Endothelial cell of umbilical vein (primary cell): ENCODE data around the gene LAMA5. TPM values are rescaled to one million over a fixed set of nuclear protein-coding genes. Genes with fewer than 3 reads are reported as not detected.

ENCODE experiments used
- BruUV-seq: library from RNA; stranded (reverse); fragments of 400-500 nt; replicated peaks from 2 replicates; lab custom pipeline; 2021; lab: Mats Ljungman, UMichigan
- CTCF ChIA-PET: fragments of 300-600, 350-600 bp; sonication (Branson Sonifier 250); formaldehyde crosslinking; loops from one replicate; lab custom pipeline; 2021; ENCODE audit warnings: antibody characterized with exemption, inconsistent platforms; lab: Charles Lee
- POLR2A ChIA-PET: fragments of 300-600, 350-600 bp; sonication (Branson Sonifier 250); formaldehyde crosslinking; loops from one replicate; lab custom pipeline; 2021; ENCODE audit warnings: antibody characterized with exemption, inconsistent platforms; lab: Charles Lee
- DNase-seq: peaks from one replicate; pipeline ENCODE4 v3.0.0-alpha.2; 2011; ENCODE audit warnings: low read depth, low spot score
- FAIRE-seq: peaks from 2 replicates; lab custom pipeline; 2011; peaks lifted over from hg19 to GRCh38; lab: Jason Lieb, UNC
- H2AFZ ChIP-seq: 2 replicates; pipeline ENCODE4 v1.6.0; 2012; ENCODE audit warnings: low read depth, low read length, control low read depth, inconsistent platforms
- H3K27ac ChIP-seq: 2 replicates; pipeline ENCODE4 v1.5.1; 2011; ENCODE audit warnings: low read depth, mild to moderate bottlenecking, control low read depth, low read length, moderate library complexity; ENCODE audit not compliant: insufficient read depth
- H3K27me3 ChIP-seq, 2 experiments: 2 replicates each; pipeline versions ENCODE4 v1.6.0 to v1.6.1; 2011; ENCODE audit warnings: low read length in 2 of 2, mixed read lengths in 1 of 2; ENCODE audit not compliant: control insufficient read depth in 2 of 2, insufficient read depth in 2 of 2
- H3K36me3 ChIP-seq, 2 experiments: 2 replicates in 1 of 2; 3 replicates in 1 of 2; pipeline ENCODE4 v1.5.1; 2011; ENCODE audit warnings: low read length in 2 of 2, mild to moderate bottlenecking in 1 of 2, moderate library complexity in 1 of 2; ENCODE audit not compliant: control insufficient read depth in 2 of 2, insufficient read depth in 2 of 2; ENCODE audit errors: extremely low read depth in 1 of 2
- H3K4me1 ChIP-seq: 3 replicates; pipeline ENCODE4 v1.5.1; 2011; ENCODE audit warnings: mild to moderate bottlenecking, low read length; ENCODE audit not compliant: control insufficient read depth, insufficient read depth; ENCODE audit errors: extremely low read depth
- H3K4me2 ChIP-seq: 2 replicates; pipeline ENCODE4 v1.6.1; 2011; ENCODE audit warnings: low read length, control low read depth, mixed read lengths; ENCODE audit not compliant: insufficient read depth
- H3K4me3 ChIP-seq, 3 experiments: fragments of 200-600 bp in 1 of 3; sonication (generic), shearing (Covaris generic) in 1 of 3; replicated peaks in 1 of 3; 2 replicates each; pipeline ENCODE4 v1.5.1; 2011 to 2016; ENCODE audit warnings: control low read depth in 3 of 3, low read length in 3 of 3, mild to moderate bottlenecking in 2 of 3, inconsistent platforms in 1 of 3, low read depth in 1 of 3, moderate library complexity in 1 of 3; ENCODE audit not compliant: insufficient read depth in 1 of 3
- H3K79me2 ChIP-seq: 2 replicates; pipeline ENCODE4 v1.6.0; 2012; ENCODE audit warnings: low read length, inconsistent platforms; ENCODE audit not compliant: control insufficient read depth, insufficient read depth
- H3K9ac ChIP-seq: replicated peaks from 2 replicates; pipeline ENCODE3; 2011; ENCODE audit warnings: low read length, control low read depth; ENCODE audit not compliant: insufficient read depth; ENCODE audit errors: extremely low read depth
- H3K9me1 ChIP-seq: replicated peaks from 3 replicates; pipeline ENCODE4 v1.6.0; 2011; ENCODE audit warnings: mild to moderate bottlenecking, low read length; ENCODE audit not compliant: control insufficient read depth, insufficient read depth; ENCODE audit errors: extremely low read depth
- H3K9me3 ChIP-seq: replicated peaks from 2 replicates; pipeline ENCODE4 v1.5.1; 2012; ENCODE audit warnings: low read length, inconsistent platforms; ENCODE audit not compliant: control insufficient read depth, insufficient read depth
- H4K20me1 ChIP-seq: replicated peaks from 2 replicates; pipeline ENCODE3; 2011; ENCODE audit warnings: mild to moderate bottlenecking, low read length; ENCODE audit not compliant: control insufficient read depth, insufficient read depth; ENCODE audit errors: extremely low read depth
- EZH2 ChIP-seq: IDR thresholded peaks from 2 replicates; pipeline ENCODE4 v1.6.1; 2012; ENCODE audit warnings: borderline replicate concordance, low read depth, mild to moderate bottlenecking, moderate library complexity, low read length, inconsistent platforms; ENCODE audit not compliant: severe bottlenecking
- FOS ChIP-seq: IDR thresholded peaks from 2 replicates; pipeline ENCODE4 v1.6.1; 2011; ENCODE audit warnings: mild to moderate bottlenecking, low read length, moderate library complexity, borderline replicate concordance; ENCODE audit not compliant: insufficient read depth
- GATA2 ChIP-seq: IDR thresholded peaks from 2 replicates; pipeline ENCODE4 v1.7.0; 2011; ENCODE audit warnings: low read depth, mild to moderate bottlenecking, moderate library complexity, mixed read lengths, low read length; ENCODE audit not compliant: insufficient read length, insufficient read depth
- JUN ChIP-seq: IDR thresholded peaks from 2 replicates; pipeline ENCODE4 v1.6.1; 2011; ENCODE audit warnings: borderline replicate concordance, low read depth; ENCODE audit not compliant: insufficient read length, insufficient read depth
- MAX ChIP-seq: IDR thresholded peaks from 2 replicates; pipeline ENCODE4 v1.6.1; 2011; ENCODE audit not compliant: insufficient read depth, insufficient read length
- MYC ChIP-seq: IDR thresholded peaks from one replicate; pipeline ENCODE4 v1.6.1; 2011; ENCODE audit warnings: mild to moderate bottlenecking, low read depth, low read length
- POLR2A ChIP-seq: IDR thresholded peaks from 2 replicates; pipeline ENCODE4 v1.6.1; 2012; ENCODE audit warnings: low read depth, mild to moderate bottlenecking, control low read depth, low read length
- POLR2AphosphoS5 ChIP-seq: IDR thresholded peaks from 2 replicates; pipeline ENCODE4 v1.6.1; 2012; ENCODE audit warnings: low read depth, mild to moderate bottlenecking, control low read depth, low read length, moderate library complexity; ENCODE audit not compliant: insufficient read depth
- dilution Hi-C: fragments of 300-500 bp; cut with MboI; formaldehyde crosslinking; loops from one replicate; pipeline ENCODE4 v1.15.0; 2019; ENCODE audit warnings: low sequenced_read_pairs; ENCODE audit not compliant: extremely low pct_ligation_motif_present
- intact Hi-C: fragments of 100-400 bp; cut with micrococcal nuclease; formaldehyde crosslinking; loops from one replicate; pipeline ENCODE4 v1.10.0; 2022
- polyA plus RNA-seq, 4 experiments: library from polyadenylated mRNA; depleted of rRNA in 3 of 4; stranded (reverse) in 3 of 4; unstranded in 1 of 4; fragments of >200 nt; gene quantifications; 2 replicates each; pipeline versions ENCODE4 v1.2.1 to v1.2.3, GENCODE V29; 2011 to 2012; ENCODE audit warnings: missing spikeins in 1 of 4
- total RNA-seq: library from RNA; stranded (reverse); gene quantifications from 2 replicates; pipeline ENCODE4 v1.2.3, GENCODE V29; 2021
- TF ChIP-seq, protein P1 (sequence below), 2 donors: IDR thresholded peaks; 1 replicate in 1 of 2; 2 replicates in 1 of 2; pipeline ENCODE4 v1.5.1; 2011; ENCODE audit warnings: low read length in 2 of 2, mild to moderate bottlenecking in 2 of 2, moderate library complexity in 2 of 2, control low read depth in 1 of 2, inconsistent platforms in 1 of 2, low read depth in 1 of 2; ENCODE audit not compliant: insufficient read depth in 1 of 2; ENCODE audit errors: extremely low read depth in 1 of 2

LAMA5 gene
- total and polyA plus RNA-seq, 2 donors (not counting 3 experiments of a cell fraction or from before 2014, with no cell fraction given) = 24.0 to 145 TPM

DNA sequence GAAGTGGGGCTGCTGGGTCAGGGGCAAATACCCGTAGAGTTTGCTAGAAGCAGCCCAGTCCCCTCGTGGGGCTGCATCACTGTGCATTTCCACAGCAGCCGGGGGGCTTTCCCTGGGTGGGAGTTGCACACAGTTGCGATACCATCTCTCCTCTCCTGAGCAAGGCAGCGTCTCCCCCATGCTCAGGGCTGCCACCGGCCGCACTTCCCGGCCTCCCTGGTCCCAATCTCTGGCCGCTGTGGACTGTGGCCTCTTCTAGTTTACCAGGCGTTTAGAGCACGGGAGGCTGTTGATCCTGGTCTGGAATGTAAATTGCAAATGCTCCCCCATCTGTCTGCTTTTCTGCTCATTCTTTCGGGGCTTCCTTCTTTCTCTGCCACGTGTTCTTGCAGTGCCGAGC, 97.7 kb downstream of the LAMA5 start:
- Histone ChIP-seq H3K79me2 (no peaks in the 10 kb centered on the region), H3K4me1 (no peaks in the 10 kb centered on the region), H3K4me2 (no peak overlapping the region), H3K36me3 (peaks cover 7 to 20% of the 10 kb centered on the region in 2 experiments), H3K9me1 (no peaks in the 10 kb centered on the region), H3K27me3 (no peaks in the 10 kb centered on the region), H3K9me3 (no peaks in the 10 kb centered on the region), H4K20me1 (no peaks in the 10 kb centered on the region), H3K4me3 (no peak overlapping the region), H3K9ac (no peak overlapping the region), H2AFZ (no peak overlapping the region), H3K27ac (no peak overlapping the region)
- ChIA-PET CTCF (no interaction called here), POLR2A (no interaction called here)
- BruUV-seq = no TSS peak
- DNase-seq (no peak), FAIRE-seq (no peak)
- dilution Hi-C loops (no loop called here), intact Hi-C loops (loop anchor here (10.0 kb wide), 1 partner anchor 255 kb away; no protein-coding TSS in a partner anchor)
- TF ChIP-seq POLR2AphosphoS5 (no peak), MAX (no peak), GATA2 (no peak)

DNA sequence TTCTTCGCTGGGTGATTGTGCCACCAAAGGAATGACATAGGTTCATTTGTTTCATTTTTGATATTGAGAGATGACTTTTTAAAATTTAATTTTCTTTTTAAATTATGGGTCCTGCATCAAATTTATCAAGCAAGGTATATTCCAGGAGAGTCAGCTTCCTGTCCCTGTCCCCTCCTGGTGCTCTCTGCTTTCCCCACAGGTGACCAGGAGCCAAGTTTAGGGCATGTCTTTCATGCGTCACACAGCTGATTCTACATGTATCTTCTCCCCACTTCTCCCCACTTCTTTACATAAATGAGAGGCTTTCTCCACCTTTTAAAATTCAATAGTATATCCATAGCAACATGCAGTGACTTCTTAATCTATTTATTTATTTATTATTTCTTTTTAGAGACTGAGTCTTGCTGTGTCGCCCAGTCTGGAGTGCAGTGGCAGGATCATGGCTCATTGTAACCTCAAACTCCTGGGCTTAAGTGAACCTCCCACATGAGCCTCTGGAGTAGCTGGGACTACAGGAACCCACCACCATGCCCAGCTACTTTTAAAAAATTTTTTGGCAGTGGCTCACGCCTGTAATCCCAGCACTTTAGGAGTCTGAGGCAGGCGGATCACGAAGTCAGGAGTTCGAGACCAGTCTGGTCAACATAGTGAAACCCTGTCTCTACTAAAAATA, 98.7 kb downstream of the LAMA5 start:
- no peak for FAIRE-seq
- ChIA-PET CTCF (no interaction called here), POLR2A (no interaction called here)
- no peak overlapping the region for H2AFZ ChIP-seq
- H3K27me3 ChIP-seq = no peaks in the 10 kb centered on the region
- H3K4me2 ChIP-seq = no peak overlapping the region
- no peak overlapping the region for H3K27ac ChIP-seq
- intact Hi-C loops (loop anchor here (10.0 kb wide), 1 partner anchor 254 kb away; no protein-coding TSS in a partner anchor), dilution Hi-C loops (no loop called here)
- no TSS peak for BruUV-seq
- H3K9me3 ChIP-seq = no peaks in the 10 kb centered on the region
- TF ChIP-seq FOS (no peak), EZH2 (no peak), MYC (no peak), POLR2A (no peak), POLR2AphosphoS5 (no peak), MAX (no peak), GATA2 (no peak), JUN (no peak)
- TF ChIP-seq, protein P1, sequence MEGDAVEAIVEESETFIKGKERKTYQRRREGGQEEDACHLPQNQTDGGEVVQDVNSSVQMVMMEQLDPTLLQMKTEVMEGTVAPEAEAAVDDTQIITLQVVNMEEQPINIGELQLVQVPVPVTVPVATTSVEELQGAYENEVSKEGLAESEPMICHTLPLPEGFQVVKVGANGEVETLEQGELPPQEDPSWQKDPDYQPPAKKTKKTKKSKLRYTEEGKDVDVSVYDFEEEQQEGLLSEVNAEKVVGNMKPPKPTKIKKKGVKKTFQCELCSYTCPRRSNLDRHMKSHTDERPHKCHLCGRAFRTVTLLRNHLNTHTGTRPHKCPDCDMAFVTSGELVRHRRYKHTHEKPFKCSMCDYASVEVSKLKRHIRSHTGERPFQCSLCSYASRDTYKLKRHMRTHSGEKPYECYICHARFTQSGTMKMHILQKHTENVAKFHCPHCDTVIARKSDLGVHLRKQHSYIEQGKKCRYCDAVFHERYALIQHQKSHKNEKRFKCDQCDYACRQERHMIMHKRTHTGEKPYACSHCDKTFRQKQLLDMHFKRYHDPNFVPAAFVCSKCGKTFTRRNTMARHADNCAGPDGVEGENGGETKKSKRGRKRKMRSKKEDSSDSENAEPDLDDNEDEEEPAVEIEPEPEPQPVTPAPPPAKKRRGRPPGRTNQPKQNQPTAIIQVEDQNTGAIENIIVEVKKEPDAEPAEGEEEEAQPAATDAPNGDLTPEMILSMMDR (IDR thresholded peaks at IDR 0.05; ENCODE audit: extremely low read depth in 1 of 2, insufficient read depth in 1 of 2, low read depth in 1 of 2, low read length in 2 of 2) = no peak
- H3K79me2 ChIP-seq = no peaks in the 10 kb centered on the region
- no peaks in the 10 kb centered on the region for H3K9me1 ChIP-seq
- no peaks in the 10 kb centered on the region for H3K4me1 ChIP-seq
- peaks cover 7 to 18% of the 10 kb centered on the region in 2 experiments for H3K36me3 ChIP-seq
- DNase-seq = no peak
- H3K4me3 ChIP-seq = no peak overlapping the region
- H4K20me1 ChIP-seq = no peaks in the 10 kb centered on the region
- H3K9ac ChIP-seq = no peak overlapping the region
